Calu3 (cell line): ENCODE results near the gene ATOH8. TPM values are rescaled to one million over a fixed set of nuclear protein-coding genes. Genes with fewer than 3 reads are reported as not detected.

Experiments
- BruUV-seq: library from RNA; stranded (reverse); fragments of 400-500 nt; replicated peaks from 2 replicates; lab custom pipeline; 2021; lab: Mats Ljungman, UMichigan
- CTCF ChIA-PET: fragments of 300-600 bp; sonication (Branson Sonifier 250); formaldehyde crosslinking; loops from one replicate; lab custom pipeline; 2022; ENCODE audit warnings: antibody characterized with exemption; lab: Charles Lee
- DNase-seq: peaks from one replicate; pipeline ENCODE4 v3.0.0; 2022
- H3K27ac Mint-ChIP-seq: one replicate; pipeline ENCODE4 v1.8.0; 2022; ENCODE audit warnings: mixed read lengths; ENCODE audit not compliant: unreplicated experiment
- H3K27me3 Mint-ChIP-seq: one replicate; pipeline ENCODE4 v1.8.0; 2022; ENCODE audit warnings: mixed read lengths; ENCODE audit not compliant: unreplicated experiment
- H3K36me3 Mint-ChIP-seq: one replicate; pipeline ENCODE4 v1.8.0; 2022; ENCODE audit warnings: mild to moderate bottlenecking, moderate library complexity, mixed read lengths; ENCODE audit not compliant: insufficient read depth, unreplicated experiment
- H3K4me1 Mint-ChIP-seq: one replicate; pipeline ENCODE4 v1.8.0; 2022; ENCODE audit warnings: mild to moderate bottlenecking, low read depth, mixed read lengths; ENCODE audit not compliant: unreplicated experiment
- H3K4me3 Mint-ChIP-seq: one replicate; pipeline ENCODE4 v1.8.0; 2022; ENCODE audit warnings: mild to moderate bottlenecking, low read depth, moderate library complexity, mixed read lengths; ENCODE audit not compliant: unreplicated experiment
- H3K9me3 Mint-ChIP-seq: one replicate; pipeline ENCODE4 v1.8.0; 2022; ENCODE audit warnings: low read depth, mixed read lengths; ENCODE audit not compliant: unreplicated experiment
- CTCF ChIP-seq: fragments of 200-600 bp; IDR thresholded peaks from one replicate; pipeline ENCODE4 v1.8.0; 2022; ENCODE audit warnings: antibody characterized with exemption; ENCODE audit not compliant: unreplicated experiment
- intact Hi-C: fragments of 100-400 bp; cut with micrococcal nuclease; formaldehyde crosslinking; loops from one replicate; pipeline ENCODE4 v1.10.0; 2022; ENCODE audit not compliant: unreplicated experiment
- total RNA-seq: library from RNA; stranded (reverse); gene quantifications from 2 replicates; pipeline ENCODE4 v1.2.3, GENCODE V29; 2022

Gene ATOH8
- total RNA-seq, 1 experiment from 2014 or later, result 0.19 TPM

- Mint-ChIP-seq H3K4me1 (peaks cover 31% of the 10 kb centered on the region), H3K27ac (no peak overlapping the region)
- no peak for TF ChIP-seq CTCF
Measured at GRCh38 chr2:85708641-85709040, 45.1 kb upstream of the ATOH8 start.

GRCh38 chr2:85709401-85709811 lies 44.4 kb upstream of the ATOH8 start:
- H3K4me1 Mint-ChIP-seq, result peaks cover 29% of the 10 kb centered on the region
- H3K27me3 Mint-ChIP-seq, result no peaks in the 10 kb centered on the region
- H3K9me3 Mint-ChIP-seq, result peaks cover 3% of the 10 kb centered on the region
- no peak overlapping the region for H3K4me3 Mint-ChIP-seq
- H3K36me3 Mint-ChIP-seq, result no peaks in the 10 kb centered on the region
- BruUV-seq, result no TSS peak
- intact Hi-C loops, result loop anchor here (5.0 kb wide), 1 partner anchor 62 kb away; no protein-coding TSS in a partner anchor
- H3K27ac Mint-ChIP-seq, result no peak overlapping the region
- TF ChIP-seq CTCF, result no peak
- CTCF ChIA-PET, result interaction anchor here (0.5 to 0.7 kb wide), 2 partner anchors 30 to 111 kb away, joined by 4 to 5 read pairs; no protein-coding TSS in a partner anchor
- DNase-seq, result no peak

More at GRCh38 chr2:85708641-85709040, 45.1 kb upstream of the ATOH8 start:
- Mint-ChIP-seq H3K36me3 (no peaks in the 10 kb centered on the region), H3K27me3 (no peaks in the 10 kb centered on the region), H3K4me3 (no peak overlapping the region), H3K9me3 (peaks cover 3% of the 10 kb centered on the region)
- CTCF ChIA-PET, result no interaction called here
- DNase-seq, result no peak
- BruUV-seq, result no TSS peak
- intact Hi-C loops, result loop anchor here (5.0 kb wide), 1 partner anchor 61 kb away; no protein-coding TSS in a partner anchor

GRCh38 chr2:85710687-85711577 lies 42.9 kb upstream of the ATOH8 start:
- CTCF ChIA-PET, result no interaction called here
- peaks cover 14% of the 10 kb centered on the region for H3K4me1 Mint-ChIP-seq
- H3K9me3 Mint-ChIP-seq, result no peaks in the 10 kb centered on the region
- H3K27ac Mint-ChIP-seq, result no peak overlapping the region
- no TSS peak for BruUV-seq
- TF ChIP-seq CTCF, result no peak
- no peak for DNase-seq
- no peaks in the 10 kb centered on the region for H3K27me3 Mint-ChIP-seq
- no peaks in the 10 kb centered on the region for H3K36me3 Mint-ChIP-seq
- intact Hi-C loops, result no loop called here
- no peak overlapping the region for H3K4me3 Mint-ChIP-seq

- BruUV-seq, result no TSS peak
- DNase-seq, result no peak
- no peaks in the 10 kb centered on the region for H3K27me3 Mint-ChIP-seq
- H3K9me3 Mint-ChIP-seq, result no peaks in the 10 kb centered on the region
- intact Hi-C loops, result no loop called here
- H3K36me3 Mint-ChIP-seq, result no peaks in the 10 kb centered on the region
- peaks cover 11% of the 10 kb centered on the region for H3K4me1 Mint-ChIP-seq
- CTCF ChIA-PET, result no interaction called here
- no peak overlapping the region for H3K27ac Mint-ChIP-seq
- H3K4me3 Mint-ChIP-seq, result no peak overlapping the region
- no peak for TF ChIP-seq CTCF
Measured at GRCh38 chr2:85711578-85712060, 42.2 kb upstream of the ATOH8 start.
